ENCODE data around the gene ASXL2.

DNA sequence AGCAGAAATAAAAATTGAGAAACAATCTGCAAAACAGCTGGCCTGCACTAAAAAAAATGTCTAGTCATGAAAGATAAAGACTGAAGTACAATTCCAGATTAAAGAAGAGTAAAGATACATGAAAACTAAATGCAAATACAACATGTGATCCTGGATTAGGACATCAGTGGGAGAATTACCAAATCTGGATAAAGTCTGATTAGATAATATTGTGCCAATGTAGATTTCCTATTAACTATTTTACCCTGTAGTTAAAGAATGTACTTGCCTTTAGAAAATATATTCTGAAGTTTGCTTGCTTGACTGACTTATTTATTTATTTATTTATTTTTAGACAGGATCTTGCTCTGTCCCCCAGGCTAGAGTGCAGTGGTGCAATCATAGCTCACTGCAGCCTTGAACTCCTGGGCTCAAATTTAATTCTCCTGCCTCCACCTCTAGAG lies 58.7 kb downstream of the ASXL2 start:
- TF ChIP-seq GATA3 (IDR thresholded peaks at IDR 0.05; ENCODE audit: low read depth, low read length) (no peak), GATA2 (IDR thresholded peaks at IDR 0.05; ENCODE audit: low read depth, low read length) (no peak)

Data from SH-SY5Y (cell line).